H1 (cell line): ENCODE data around the gene SPPL3. TPM values are rescaled to one million over a fixed set of nuclear protein-coding genes. Genes with fewer than 3 reads are reported as not detected.

ENCODE experiments used
- ASH2L ChIP-seq: fragments of 200-600, 300-600 bp; sonication (generic); IDR thresholded peaks from one replicate; pipeline ENCODE4 v1.7.1; 2017; ENCODE audit warnings: low read length
- EP300 ChIP-seq, 2 experiments: IDR thresholded peaks; 1 replicate in 1 of 2; 2 replicates in 1 of 2; pipeline ENCODE4 v1.6.1; 2011 to 2012; ENCODE audit warnings: low read depth in 2 of 2, low read length in 2 of 2, mild to moderate bottlenecking in 2 of 2, borderline replicate concordance in 1 of 2, inconsistent platforms in 1 of 2, moderate library complexity in 1 of 2
- GABPA ChIP-seq: IDR thresholded peaks from 2 replicates; pipeline ENCODE4 v1.6.1; 2011; ENCODE audit warnings: mild to moderate bottlenecking, low read length, moderate library complexity, borderline replicate concordance; ENCODE audit not compliant: insufficient read depth
- PHF8 ChIP-seq: fragments of 200-600 bp; sonication (generic); conservative IDR thresholded peaks from 2 replicates; pipeline ENCODE4 v1.7.1; 2012; ENCODE audit warnings: low read depth, mild to moderate bottlenecking, inconsistent platforms, low read length, moderate library complexity
- POU5F1 ChIP-seq: IDR thresholded peaks from 2 replicates; pipeline ENCODE4 v1.6.1; 2011; ENCODE audit warnings: low read depth, mild to moderate bottlenecking, low read length, moderate library complexity
- TBP ChIP-seq: IDR thresholded peaks from 2 replicates; pipeline ENCODE4 v1.6.1; 2011; ENCODE audit warnings: low read depth, low read length, improper control_type of control experiment
- polyA plus RNA-seq, 7 experiments: library from polyadenylated mRNA; depleted of rRNA in 3 of 7; stranded (reverse) in 5 of 7; unstranded in 2 of 7; fragments of >200 nt in 5 of 7; fragments of 200-250 nt in 2 of 7; gene quantifications; 1 replicate in 5 of 7; 2 replicates in 1 of 7; 4 replicates in 1 of 7; pipeline versions ENCODE4 v1.2.1 to v1.2.3, GENCODE V29; 2011 to 2013; ENCODE audit warnings: missing spikeins in 2 of 7, mixed read lengths in 2 of 7
- total RNA-seq: library from RNA; stranded (reverse); fragmentation: NEBNext Ultra II Directional; extraction: Animal tissue kit (Norgen Biotek cat#: 25700); gene quantifications from 2 replicates; pipeline ENCODE4 v1.2.1, GENCODE V29; 2021
- TF ChIP-seq, protein P1 (sequence below): IDR thresholded peaks from 2 replicates; pipeline ENCODE4 v1.6.1; 2011; ENCODE audit warnings: low read length, improper control_type of control experiment
- TF ChIP-seq, protein P2 (sequence below): fragments of 300-600 bp; sonication (generic); IDR thresholded peaks from 2 replicates; pipeline ENCODE4 v1.7.1; 2012; ENCODE audit warnings: low read length, moderate library complexity, mild to moderate bottlenecking, inconsistent platforms; ENCODE audit not compliant: insufficient replicate concordance

Gene SPPL3
- total and polyA plus RNA-seq, 2 of the 8 experiments (the other 6 are each of a cell fraction or from before 2014, with no cell fraction given), result 27.3 to 48.4 TPM

DNA sequence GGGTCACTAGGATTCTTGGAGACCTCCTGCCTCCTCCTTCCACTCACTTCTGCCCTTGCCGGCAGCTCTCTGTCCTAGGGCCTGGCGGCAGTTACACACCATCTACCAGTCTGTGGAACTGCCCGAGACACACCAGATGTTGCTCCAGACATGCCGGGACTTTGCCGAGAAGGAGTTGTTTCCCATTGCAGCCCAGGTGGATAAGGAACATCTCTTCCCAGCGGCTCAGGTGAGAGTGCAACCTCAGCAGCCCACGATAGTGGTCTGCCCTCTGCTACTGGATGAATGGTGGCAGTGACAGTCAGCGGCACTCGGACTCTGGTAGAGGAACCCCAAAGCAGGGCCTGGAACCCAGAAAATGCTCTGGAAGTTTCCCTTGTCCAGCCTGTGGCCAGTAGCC is 177.2 kb downstream of the SPPL3 start (continued):
- TF ChIP-seq PHF8 (no peak), EP300 (IDR thresholded peaks at IDR 0.05; ENCODE audit: borderline replicate concordance in 1 of 2, low read depth in 2 of 2, low read length in 2 of 2) (no peak), GABPA (no peak), TBP (no peak), ASH2L (no peak), POU5F1 (no peak)
- TF ChIP-seq, protein P1, sequence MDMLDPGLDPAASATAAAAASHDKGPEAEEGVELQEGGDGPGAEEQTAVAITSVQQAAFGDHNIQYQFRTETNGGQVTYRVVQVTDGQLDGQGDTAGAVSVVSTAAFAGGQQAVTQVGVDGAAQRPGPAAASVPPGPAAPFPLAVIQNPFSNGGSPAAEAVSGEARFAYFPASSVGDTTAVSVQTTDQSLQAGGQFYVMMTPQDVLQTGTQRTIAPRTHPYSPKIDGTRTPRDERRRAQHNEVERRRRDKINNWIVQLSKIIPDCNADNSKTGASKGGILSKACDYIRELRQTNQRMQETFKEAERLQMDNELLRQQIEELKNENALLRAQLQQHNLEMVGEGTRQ, result no peak
- TF ChIP-seq, protein P2, sequence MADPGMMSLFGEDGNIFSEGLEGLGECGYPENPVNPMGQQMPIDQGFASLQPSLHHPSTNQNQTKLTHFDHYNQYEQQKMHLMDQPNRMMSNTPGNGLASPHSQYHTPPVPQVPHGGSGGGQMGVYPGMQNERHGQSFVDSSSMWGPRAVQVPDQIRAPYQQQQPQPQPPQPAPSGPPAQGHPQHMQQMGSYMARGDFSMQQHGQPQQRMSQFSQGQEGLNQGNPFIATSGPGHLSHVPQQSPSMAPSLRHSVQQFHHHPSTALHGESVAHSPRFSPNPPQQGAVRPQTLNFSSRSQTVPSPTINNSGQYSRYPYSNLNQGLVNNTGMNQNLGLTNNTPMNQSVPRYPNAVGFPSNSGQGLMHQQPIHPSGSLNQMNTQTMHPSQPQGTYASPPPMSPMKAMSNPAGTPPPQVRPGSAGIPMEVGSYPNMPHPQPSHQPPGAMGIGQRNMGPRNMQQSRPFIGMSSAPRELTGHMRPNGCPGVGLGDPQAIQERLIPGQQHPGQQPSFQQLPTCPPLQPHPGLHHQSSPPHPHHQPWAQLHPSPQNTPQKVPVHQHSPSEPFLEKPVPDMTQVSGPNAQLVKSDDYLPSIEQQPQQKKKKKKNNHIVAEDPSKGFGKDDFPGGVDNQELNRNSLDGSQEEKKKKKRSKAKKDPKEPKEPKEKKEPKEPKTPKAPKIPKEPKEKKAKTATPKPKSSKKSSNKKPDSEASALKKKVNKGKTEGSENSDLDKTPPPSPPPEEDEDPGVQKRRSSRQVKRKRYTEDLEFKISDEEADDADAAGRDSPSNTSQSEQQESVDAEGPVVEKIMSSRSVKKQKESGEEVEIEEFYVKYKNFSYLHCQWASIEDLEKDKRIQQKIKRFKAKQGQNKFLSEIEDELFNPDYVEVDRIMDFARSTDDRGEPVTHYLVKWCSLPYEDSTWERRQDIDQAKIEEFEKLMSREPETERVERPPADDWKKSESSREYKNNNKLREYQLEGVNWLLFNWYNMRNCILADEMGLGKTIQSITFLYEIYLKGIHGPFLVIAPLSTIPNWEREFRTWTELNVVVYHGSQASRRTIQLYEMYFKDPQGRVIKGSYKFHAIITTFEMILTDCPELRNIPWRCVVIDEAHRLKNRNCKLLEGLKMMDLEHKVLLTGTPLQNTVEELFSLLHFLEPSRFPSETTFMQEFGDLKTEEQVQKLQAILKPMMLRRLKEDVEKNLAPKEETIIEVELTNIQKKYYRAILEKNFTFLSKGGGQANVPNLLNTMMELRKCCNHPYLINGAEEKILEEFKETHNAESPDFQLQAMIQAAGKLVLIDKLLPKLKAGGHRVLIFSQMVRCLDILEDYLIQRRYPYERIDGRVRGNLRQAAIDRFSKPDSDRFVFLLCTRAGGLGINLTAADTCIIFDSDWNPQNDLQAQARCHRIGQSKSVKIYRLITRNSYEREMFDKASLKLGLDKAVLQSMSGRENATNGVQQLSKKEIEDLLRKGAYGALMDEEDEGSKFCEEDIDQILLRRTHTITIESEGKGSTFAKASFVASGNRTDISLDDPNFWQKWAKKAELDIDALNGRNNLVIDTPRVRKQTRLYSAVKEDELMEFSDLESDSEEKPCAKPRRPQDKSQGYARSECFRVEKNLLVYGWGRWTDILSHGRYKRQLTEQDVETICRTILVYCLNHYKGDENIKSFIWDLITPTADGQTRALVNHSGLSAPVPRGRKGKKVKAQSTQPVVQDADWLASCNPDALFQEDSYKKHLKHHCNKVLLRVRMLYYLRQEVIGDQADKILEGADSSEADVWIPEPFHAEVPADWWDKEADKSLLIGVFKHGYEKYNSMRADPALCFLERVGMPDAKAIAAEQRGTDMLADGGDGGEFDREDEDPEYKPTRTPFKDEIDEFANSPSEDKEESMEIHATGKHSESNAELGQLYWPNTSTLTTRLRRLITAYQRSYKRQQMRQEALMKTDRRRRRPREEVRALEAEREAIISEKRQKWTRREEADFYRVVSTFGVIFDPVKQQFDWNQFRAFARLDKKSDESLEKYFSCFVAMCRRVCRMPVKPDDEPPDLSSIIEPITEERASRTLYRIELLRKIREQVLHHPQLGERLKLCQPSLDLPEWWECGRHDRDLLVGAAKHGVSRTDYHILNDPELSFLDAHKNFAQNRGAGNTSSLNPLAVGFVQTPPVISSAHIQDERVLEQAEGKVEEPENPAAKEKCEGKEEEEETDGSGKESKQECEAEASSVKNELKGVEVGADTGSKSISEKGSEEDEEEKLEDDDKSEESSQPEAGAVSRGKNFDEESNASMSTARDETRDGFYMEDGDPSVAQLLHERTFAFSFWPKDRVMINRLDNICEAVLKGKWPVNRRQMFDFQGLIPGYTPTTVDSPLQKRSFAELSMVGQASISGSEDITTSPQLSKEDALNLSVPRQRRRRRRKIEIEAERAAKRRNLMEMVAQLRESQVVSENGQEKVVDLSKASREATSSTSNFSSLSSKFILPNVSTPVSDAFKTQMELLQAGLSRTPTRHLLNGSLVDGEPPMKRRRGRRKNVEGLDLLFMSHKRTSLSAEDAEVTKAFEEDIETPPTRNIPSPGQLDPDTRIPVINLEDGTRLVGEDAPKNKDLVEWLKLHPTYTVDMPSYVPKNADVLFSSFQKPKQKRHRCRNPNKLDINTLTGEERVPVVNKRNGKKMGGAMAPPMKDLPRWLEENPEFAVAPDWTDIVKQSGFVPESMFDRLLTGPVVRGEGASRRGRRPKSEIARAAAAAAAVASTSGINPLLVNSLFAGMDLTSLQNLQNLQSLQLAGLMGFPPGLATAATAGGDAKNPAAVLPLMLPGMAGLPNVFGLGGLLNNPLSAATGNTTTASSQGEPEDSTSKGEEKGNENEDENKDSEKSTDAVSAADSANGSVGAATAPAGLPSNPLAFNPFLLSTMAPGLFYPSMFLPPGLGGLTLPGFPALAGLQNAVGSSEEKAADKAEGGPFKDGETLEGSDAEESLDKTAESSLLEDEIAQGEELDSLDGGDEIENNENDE, result no peak
